Testis (tissue), 3 donors: ENCODE data around the gene NECTIN1. TPM values are rescaled to one million over a fixed set of nuclear protein-coding genes. Genes with fewer than 3 reads are reported as not detected.
A peak's percentile ranks its signal among the peaks of the same experiment; 100 is the strongest.
"Not testable (repeated sequence)": the region's sequence is repeated elsewhere in the genome, so short reads cannot be mapped to it uniquely, and the experiment has no call there.

Experiments
- DNase-seq: peaks from one replicate; pipeline ENCODE4 v3.0.0-alpha.2; 2019
- H3K27ac ChIP-seq, 2 donors: fragments of 200-600 bp; sonication (generic); one replicate each; pipeline ENCODE4 v1.5.1; 2019
- H3K27me3 ChIP-seq: fragments of 200-600 bp; sonication (generic); one replicate; pipeline ENCODE4 v1.5.1; 2019
- H3K36me3 ChIP-seq: fragments of 200-600 bp; sonication (generic); one replicate; pipeline ENCODE4 v1.5.1; 2017; ENCODE audit warnings: low read depth; ENCODE audit errors: missing control alignments
- H3K4me1 ChIP-seq: fragments of 200-600 bp; sonication (generic); one replicate; pipeline ENCODE4 v1.5.1; 2019
- H3K4me3 ChIP-seq, 2 donors: fragments of 200-600 bp; sonication (generic); one replicate each; pipeline ENCODE4 v1.5.1; 2017 to 2019
- H3K9me3 ChIP-seq: fragments of 200-600 bp; sonication (generic); one replicate; pipeline ENCODE4 v1.5.1; 2017
- CTCF ChIP-seq, 3 experiments: fragments of 450-650 bp in 2 of 3; fragments of 200-600 bp in 1 of 3; sonication (generic) in 1 of 3; IDR thresholded peaks; one replicate each; pipeline ENCODE4 v1.5.1; 2016 to 2019; ENCODE audit warnings: antibody characterized with exemption in 3 of 3, mild to moderate bottlenecking in 2 of 3, moderate library complexity in 1 of 3
- POLR2A ChIP-seq: fragments of 450-650 bp; IDR thresholded peaks from one replicate; pipeline ENCODE4 v1.6.1; 2017; ENCODE audit warnings: antibody characterized with exemption, mild to moderate bottlenecking, moderate library complexity
- WGBS, 2 donors: methylation state at CpG; one replicate each; pipeline ENCODE4 v1.1.5; 2018; 5-methylcytosine and 5-hydroxymethylcytosine counted together
- intact Hi-C: fragments of 100-400 bp; cut with DNase I; formaldehyde crosslinking; loops from one replicate; pipeline ENCODE4 v1.15.1; 2023; ENCODE audit warnings: low total_unique reads
- polyA plus RNA-seq: library from polyadenylated mRNA; stranded (reverse); fragments of 350-450 nt; fragmentation: Illumina TruSeq; extraction: RNeasy Lipid Tissue Mini Kit (QIAGEN cat#74804); gene quantifications from one replicate; pipeline ENCODE4 v1.2.3, GENCODE V29; 2014; ENCODE audit warnings: low read depth, low replicate concordance; ENCODE audit not compliant: insufficient read depth
- total RNA-seq, 2 donors: library from RNA; depleted of rRNA; stranded (reverse); fragments of >200 nt; gene quantifications; one replicate each; pipeline ENCODE4 v1.2.3, GENCODE V29; 2016

The NECTIN1 gene
- total and polyA plus RNA-seq, 3 donors from 2014 or later, result 5.2 to 5.4 (median 5.2) TPM

- no peak for DNase-seq
Measured at GRCh38 chr11:119599864-119600541, 129.0 kb downstream of the NECTIN1 start.

GRCh38 chr11:119595941-119596340 lies 133.1 kb downstream of the NECTIN1 start:
- H3K36me3 ChIP-seq, H3K4me1 ChIP-seq, H3K4me3 ChIP-seq, H3K27me3 ChIP-seq, H3K9me3 ChIP-seq, DNase-seq, intact Hi-C loops, H3K27ac ChIP-seq: not testable (repeated sequence)
- WGBS, 2 donors, result 66 to 68% methylated on average over 2 of the region's 2 CpGs

More at GRCh38 chr11:119599864-119600541, 129.0 kb downstream of the NECTIN1 start:
- no peak overlapping the region for H3K4me3 ChIP-seq
- H3K9me3 ChIP-seq, result no peaks in the 10 kb centered on the region
- TF ChIP-seq CTCF (IDR thresholded peaks at IDR 0.05) (no peak), POLR2A (no peak)
- no peaks in the 10 kb centered on the region for H3K4me1 ChIP-seq
- H3K27ac ChIP-seq, result no peak overlapping the region
- no peaks in the 10 kb centered on the region for H3K36me3 ChIP-seq
- H3K27me3 ChIP-seq, result no peaks in the 10 kb centered on the region
- intact Hi-C loops, result no loop called here
- WGBS, 2 donors, result 76 to 83% methylated on average over 10 of the region's 10 CpGs

DNA sequence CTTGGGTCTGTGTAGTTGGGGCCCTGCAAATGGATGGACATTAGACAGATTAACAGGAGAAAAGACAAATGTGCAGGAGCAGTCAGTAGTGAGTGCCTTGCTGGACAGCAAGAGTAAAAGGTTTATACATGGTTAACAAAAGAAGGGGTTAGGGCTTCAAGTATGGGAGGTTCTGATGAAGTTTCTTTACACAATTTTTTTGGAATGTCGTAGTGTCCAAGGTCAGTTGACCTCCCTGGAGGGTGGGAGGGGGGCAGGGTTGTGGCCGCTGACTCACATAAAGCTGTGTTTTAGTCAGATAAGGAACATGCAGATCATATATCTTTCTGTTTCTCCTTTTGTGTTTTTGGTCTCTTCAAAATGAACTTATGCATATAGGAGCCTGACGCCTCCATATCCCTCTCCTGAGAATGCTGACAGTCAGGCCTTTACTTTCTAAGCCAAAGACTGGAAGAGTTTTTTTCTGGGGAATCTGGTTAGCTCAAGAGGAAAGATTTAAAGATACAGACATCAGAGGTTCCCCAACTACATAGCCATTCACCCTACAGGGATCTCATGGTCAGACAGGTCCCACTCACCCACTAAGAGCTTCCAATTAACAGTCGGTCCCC lies 134.3 kb downstream of the NECTIN1 start:
- Histone ChIP-seq H3K27me3 (no peaks in the 10 kb centered on the region), H3K9me3 (no peaks in the 10 kb centered on the region), H3K27ac (no peak overlapping the region), H3K4me1 (no peaks in the 10 kb centered on the region), H3K4me3 (no peak overlapping the region), H3K36me3 (no peaks in the 10 kb centered on the region)
- TF ChIP-seq POLR2A, result no peak
- no peak for TF ChIP-seq CTCF (IDR thresholded peaks at IDR 0.05)
- WGBS, 2 donors, result 61 to 64% methylated on average over 4 of the region's 4 CpGs
- no peak for DNase-seq
- intact Hi-C loops, result no loop called here

DNA sequence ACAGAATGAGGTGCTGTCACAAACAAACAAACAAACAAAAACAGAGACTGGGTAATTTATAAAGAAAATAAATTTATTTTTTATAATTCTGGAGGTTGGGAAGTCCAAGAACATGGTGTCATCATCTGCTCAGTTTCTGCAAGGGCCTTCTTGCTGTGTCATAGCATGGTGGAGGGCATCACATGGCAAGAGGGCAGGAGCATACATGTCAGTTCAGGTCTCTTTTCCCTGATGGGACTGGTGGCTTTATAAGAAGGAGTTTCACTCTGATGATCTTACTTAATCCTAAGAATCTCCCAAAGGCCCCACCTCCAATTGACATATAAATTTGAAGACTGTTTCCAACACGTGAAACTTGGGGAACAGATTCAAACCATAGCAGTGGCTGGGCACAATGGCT lies 135.7 kb downstream of the NECTIN1 start:
- 86 to 88% methylated on average over 1 of the region's 1 CpG for WGBS, 2 donors
- intact Hi-C loops, result no loop called here
- TF ChIP-seq POLR2A, result no peak
- no peak for TF ChIP-seq CTCF (IDR thresholded peaks at IDR 0.05)
- H3K4me3 ChIP-seq, result no peak overlapping the region
- no peaks in the 10 kb centered on the region for H3K27me3 ChIP-seq
- DNase-seq, result no peak
- H3K9me3 ChIP-seq, result no peaks in the 10 kb centered on the region
- H3K36me3 ChIP-seq, result no peaks in the 10 kb centered on the region
- H3K27ac ChIP-seq, result no peak overlapping the region
- H3K4me1 ChIP-seq, result no peaks in the 10 kb centered on the region

GRCh38 chr11:119592642-119593041 lies 136.4 kb downstream of the NECTIN1 start:
- TF ChIP-seq POLR2A (no peak), CTCF (IDR thresholded peaks at IDR 0.05) (no peak)
- H3K4me3 ChIP-seq, result no peak overlapping the region
- H3K27ac ChIP-seq, result no peak overlapping the region
- H3K27me3 ChIP-seq, result no peaks in the 10 kb centered on the region
- H3K9me3 ChIP-seq, result no peaks in the 10 kb centered on the region
- no peaks in the 10 kb centered on the region for H3K4me1 ChIP-seq
- intact Hi-C loops, result no loop called here
- DNase-seq, result peak; percentile 49
- WGBS, 2 donors, result 72 to 83% methylated on average over 5 of the region's 5 CpGs
- H3K36me3 ChIP-seq, result no peaks in the 10 kb centered on the region
